SU-DHL-6 (cell line): ENCODE measurements around the gene RNF217.

Experiments
- EZH2phosphoT487 ChIP-seq: fragments of 200-600 bp; sonication (generic), shearing (Covaris generic); conservative IDR thresholded peaks from 2 replicates; pipeline ENCODE4 v1.6.1; 2018; ENCODE audit warnings: mild to moderate bottlenecking, antibody characterized with exemption, low read length, moderate library complexity, mixed read lengths
- TF ChIP-seq, protein P1 (sequence below): fragments of 200-600 bp; sonication (generic); IDR thresholded peaks from one replicate; pipeline ENCODE4 v1.5.1; 2017; ENCODE audit warnings: antibody characterized with exemption, mild to moderate bottlenecking, low read length, moderate library complexity; ENCODE audit not compliant: insufficient read depth, poor library complexity, severe bottlenecking

GRCh38 chr6:125123468-125124048, 161.3 kb downstream of the RNF217 start:
- TF ChIP-seq, protein P1, sequence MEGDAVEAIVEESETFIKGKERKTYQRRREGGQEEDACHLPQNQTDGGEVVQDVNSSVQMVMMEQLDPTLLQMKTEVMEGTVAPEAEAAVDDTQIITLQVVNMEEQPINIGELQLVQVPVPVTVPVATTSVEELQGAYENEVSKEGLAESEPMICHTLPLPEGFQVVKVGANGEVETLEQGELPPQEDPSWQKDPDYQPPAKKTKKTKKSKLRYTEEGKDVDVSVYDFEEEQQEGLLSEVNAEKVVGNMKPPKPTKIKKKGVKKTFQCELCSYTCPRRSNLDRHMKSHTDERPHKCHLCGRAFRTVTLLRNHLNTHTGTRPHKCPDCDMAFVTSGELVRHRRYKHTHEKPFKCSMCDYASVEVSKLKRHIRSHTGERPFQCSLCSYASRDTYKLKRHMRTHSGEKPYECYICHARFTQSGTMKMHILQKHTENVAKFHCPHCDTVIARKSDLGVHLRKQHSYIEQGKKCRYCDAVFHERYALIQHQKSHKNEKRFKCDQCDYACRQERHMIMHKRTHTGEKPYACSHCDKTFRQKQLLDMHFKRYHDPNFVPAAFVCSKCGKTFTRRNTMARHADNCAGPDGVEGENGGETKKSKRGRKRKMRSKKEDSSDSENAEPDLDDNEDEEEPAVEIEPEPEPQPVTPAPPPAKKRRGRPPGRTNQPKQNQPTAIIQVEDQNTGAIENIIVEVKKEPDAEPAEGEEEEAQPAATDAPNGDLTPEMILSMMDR: no peak
- no peak for TF ChIP-seq EZH2phosphoT487
